Measurements from ENCODE around the gene COL4A2. TPM values are rescaled to one million over a fixed set of nuclear protein-coding genes. Genes with fewer than 3 reads are reported as not detected.

The COL4A2 gene
- total RNA-seq = 69.0 TPM

DNA sequence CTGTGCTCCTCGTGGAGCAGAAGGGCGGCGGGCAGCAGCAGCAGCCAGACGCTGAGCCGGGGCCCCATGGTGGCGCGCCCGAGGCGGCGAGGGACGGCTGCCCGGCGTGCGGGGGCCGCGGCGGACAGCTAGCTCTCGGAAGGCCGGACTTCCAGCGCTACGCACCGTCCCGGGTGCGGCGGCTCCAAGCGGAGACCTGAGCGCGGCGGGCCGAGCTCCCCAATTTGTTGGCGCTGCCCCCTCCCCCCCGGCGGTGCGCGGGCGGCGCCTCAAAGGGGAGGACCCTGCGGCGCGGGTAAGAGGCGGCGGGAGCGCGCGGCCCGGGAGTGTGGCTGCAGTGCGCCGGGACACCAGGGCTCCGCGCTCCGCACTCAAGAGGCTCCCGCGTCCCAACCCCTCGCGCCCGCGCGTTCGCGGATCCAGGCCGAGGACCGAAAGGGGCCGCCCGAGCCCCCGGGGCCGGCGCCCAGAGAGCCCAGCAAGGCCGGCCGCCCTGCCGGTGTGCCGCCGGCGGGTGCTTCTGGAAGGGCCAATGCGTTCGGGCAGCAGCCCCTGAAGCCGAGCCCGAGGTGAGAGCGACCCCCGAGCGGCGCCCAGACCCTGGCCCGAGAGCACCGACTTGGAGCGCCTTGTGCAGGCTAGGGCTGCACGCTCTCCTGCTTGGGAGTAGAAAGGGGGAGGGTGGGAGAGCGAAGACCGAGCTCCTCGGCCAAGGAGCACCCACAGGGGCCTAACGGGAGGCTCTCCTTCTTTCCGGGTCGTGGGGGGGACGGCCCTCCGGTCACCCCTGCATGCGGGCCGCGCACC, at the start of gene COL4A2, which contains the start of gene COL4A1:
COL4A2 (plus strand) TSS at position 325 of the 807 bp plus-strand sequence. CDS start 620 bp downstream, outside the sequence.
COL4A1 (minus strand) TSS at position 198 of the 807 bp plus-strand sequence; CDS start at position 68, 130 bp downstream.

DNA sequence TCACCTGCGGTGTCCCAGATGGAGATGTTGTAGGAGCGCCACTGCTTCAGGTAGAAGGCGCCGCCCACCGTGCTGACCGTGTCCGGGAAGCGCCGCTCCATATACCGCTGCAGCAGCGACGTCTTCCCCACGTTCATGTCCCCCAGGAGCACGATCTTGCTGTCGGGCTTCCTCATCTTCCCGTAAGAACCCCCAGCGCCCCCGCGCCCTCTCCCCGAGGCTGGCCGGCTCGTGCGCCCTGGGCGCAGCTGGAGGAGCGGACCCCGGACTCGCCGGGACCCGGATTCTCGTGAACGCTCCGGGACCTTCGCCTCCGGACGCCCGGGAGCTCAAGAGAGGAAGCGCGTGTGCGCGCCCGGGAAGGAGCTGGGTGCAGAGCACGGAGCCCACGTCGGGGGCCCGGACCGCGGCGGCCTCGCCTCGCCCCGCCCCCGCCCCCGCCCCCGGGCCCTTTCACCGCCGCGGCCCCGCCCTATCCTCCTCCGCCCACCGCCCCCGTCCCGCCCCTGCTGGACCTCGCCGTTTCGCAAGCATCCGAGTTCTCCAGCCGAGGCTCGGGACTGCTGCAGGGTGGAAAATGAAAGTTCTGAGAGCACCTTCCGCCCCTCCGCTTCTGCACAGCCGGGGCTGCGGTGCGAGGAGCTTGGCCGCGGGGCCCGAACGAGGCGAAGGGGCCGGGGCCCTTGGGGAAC, 254.4 kb downstream of the COL4A2 start, which contains the start of gene RAB20:
RAB20 (minus strand) TSS at position 379 of the 692 bp plus-strand sequence; CDS start at position 176, 203 bp downstream.

Small RNAs within 50 kb of the gene (small RNA-seq; reads per million reads assigned to genes)
- gene MIR8073 = not detected

Other genes with a start within 250 kb of the COL4A2 start
- 91.6 TPM for gene COL4A1, start 127 bp upstream of the COL4A2 start, total RNA-seq